ENCODE data around the gene FANCC.

FANCC gene

GRCh38 chr9:95192631-95193030 lies 124.9 kb downstream of the FANCC start:
- ChIA-PET POLR2A (no interaction called here), CTCF (no interaction called here)
- DNase-seq (ENCODE audit: extremely low spot score) = no peak
- TF ChIP-seq ZNF384 (IDR thresholded peaks at IDR 0.05) = no peak
- TF ChIP-seq SP1 (IDR thresholded peaks at IDR 0.05) = no peak
- TF ChIP-seq CTBP1 (IDR thresholded peaks at IDR 0.05; ENCODE audit: borderline replicate concordance) = no peak
- TF ChIP-seq SUZ12 (IDR thresholded peaks at IDR 0.05) = no peak
- no peak for TF ChIP-seq BHLHE40 (IDR thresholded peaks at IDR 0.05; ENCODE audit: borderline replicate concordance)
- no peak for TF ChIP-seq LEF1 (IDR thresholded peaks at IDR 0.05; ENCODE audit: borderline replicate concordance)
- no peak for TF ChIP-seq FOXA1 (IDR thresholded peaks at IDR 0.05)
- TF ChIP-seq FOXM1 (IDR thresholded peaks at IDR 0.05; ENCODE audit: borderline replicate concordance) = no peak
- TF ChIP-seq ELF4 (IDR thresholded peaks at IDR 0.05) = no peak
- TF ChIP-seq, protein P1, sequence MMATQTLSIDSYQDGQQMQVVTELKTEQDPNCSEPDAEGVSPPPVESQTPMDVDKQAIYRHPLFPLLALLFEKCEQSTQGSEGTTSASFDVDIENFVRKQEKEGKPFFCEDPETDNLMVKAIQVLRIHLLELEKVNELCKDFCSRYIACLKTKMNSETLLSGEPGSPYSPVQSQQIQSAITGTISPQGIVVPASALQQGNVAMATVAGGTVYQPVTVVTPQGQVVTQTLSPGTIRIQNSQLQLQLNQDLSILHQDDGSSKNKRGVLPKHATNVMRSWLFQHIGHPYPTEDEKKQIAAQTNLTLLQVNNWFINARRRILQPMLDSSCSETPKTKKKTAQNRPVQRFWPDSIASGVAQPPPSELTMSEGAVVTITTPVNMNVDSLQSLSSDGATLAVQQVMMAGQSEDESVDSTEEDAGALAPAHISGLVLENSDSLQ (IDR thresholded peaks at IDR 0.05) = no peak
- TF ChIP-seq L3MBTL2 (conservative IDR thresholded peaks at IDR 0.05) = no peak
- no peak for TF ChIP-seq TARDBP (IDR thresholded peaks at IDR 0.05)

GRCh38 chr9:95190413-95190812 lies 127.1 kb downstream of the FANCC start:
- TF ChIP-seq ARNT (IDR thresholded peaks at IDR 0.05) (no peak), TARDBP (IDR thresholded peaks at IDR 0.05) (no peak), FOXA1 (IDR thresholded peaks at IDR 0.05) (no peak), NFRKB (IDR thresholded peaks at IDR 0.05) (no peak), HDGF (IDR thresholded peaks at IDR 0.05; ENCODE audit: borderline replicate concordance) (no peak), L3MBTL2 (conservative IDR thresholded peaks at IDR 0.05) (no peak), ELF4 (IDR thresholded peaks at IDR 0.05) (no peak), FOXK2 (IDR thresholded peaks at IDR 0.05) (no peak), SUZ12 (IDR thresholded peaks at IDR 0.05) (no peak), BHLHE40 (IDR thresholded peaks at IDR 0.05; ENCODE audit: borderline replicate concordance) (no peak), CTBP1 (IDR thresholded peaks at IDR 0.05; ENCODE audit: borderline replicate concordance) (no peak)
- TF ChIP-seq, protein P1 (IDR thresholded peaks at IDR 0.05) = no peak
- no peak for DNase-seq (ENCODE audit: extremely low spot score)
- ChIA-PET POLR2A (no interaction called here), CTCF (interaction anchor here (1.5 kb wide), 1 partner anchor 10 kb away, joined by 4 read pairs; no protein-coding TSS in a partner anchor)

DNA sequence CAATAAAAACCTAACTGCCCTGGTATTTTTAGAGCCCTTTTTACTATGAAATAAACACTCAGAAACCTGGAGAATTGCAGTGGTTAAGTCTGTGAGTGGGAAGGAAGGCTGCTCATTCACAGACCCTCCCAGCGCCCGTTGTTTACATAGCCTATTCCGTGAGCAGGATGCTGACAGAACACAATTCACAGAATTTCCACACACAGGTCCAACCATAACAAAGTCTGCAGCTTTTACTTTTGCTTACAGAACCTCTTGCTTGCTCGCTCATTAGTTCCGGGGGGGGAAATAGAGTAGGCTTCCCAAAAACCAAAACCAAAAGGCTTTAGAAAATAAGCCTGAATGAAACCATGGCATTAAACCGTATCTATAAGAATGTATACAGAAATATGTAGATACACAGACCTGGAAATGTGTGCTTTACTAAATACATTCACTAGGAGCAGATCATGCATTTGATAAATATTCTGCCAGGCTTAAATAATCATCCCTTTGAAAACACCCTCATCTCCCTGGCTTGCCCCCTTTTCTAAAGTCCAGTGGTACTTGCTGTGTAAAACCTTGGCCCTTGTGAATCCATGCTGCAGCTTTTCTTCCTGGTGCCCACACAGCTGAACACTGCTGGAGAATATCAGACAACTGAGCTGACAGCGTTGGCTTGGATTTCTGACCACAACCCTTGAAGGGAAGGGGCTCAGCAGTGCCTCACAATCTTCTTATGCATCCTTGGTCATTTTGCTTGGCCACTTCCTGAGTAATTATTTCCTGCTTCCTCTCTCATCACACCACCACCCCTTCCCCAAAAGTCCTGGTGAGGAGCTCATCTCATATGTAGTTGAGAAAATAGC lies 128.0 kb downstream of the FANCC start:
- CTCF ChIA-PET = interaction anchor here (0.7 to 1.5 kb wide), 2 partner anchors 10 to 346 kb away, joined by 3 to 4 read pairs; no protein-coding TSS in a partner anchor

GRCh38 chr9:95188459-95188858 lies 129.1 kb downstream of the FANCC start:
- TF ChIP-seq BHLHE40 (IDR thresholded peaks at IDR 0.05; ENCODE audit: borderline replicate concordance) (no peak), SUZ12 (IDR thresholded peaks at IDR 0.05) (no peak), ARNT (IDR thresholded peaks at IDR 0.05) (no peak), FOXK2 (IDR thresholded peaks at IDR 0.05) (no peak), CTBP1 (IDR thresholded peaks at IDR 0.05; ENCODE audit: borderline replicate concordance) (no peak), HDGF (IDR thresholded peaks at IDR 0.05; ENCODE audit: borderline replicate concordance) (no peak), ELF4 (IDR thresholded peaks at IDR 0.05) (no peak), FOXM1 (IDR thresholded peaks at IDR 0.05; ENCODE audit: borderline replicate concordance) (no peak), TARDBP (IDR thresholded peaks at IDR 0.05) (no peak), SP1 (IDR thresholded peaks at IDR 0.05) (no peak), ZNF384 (IDR thresholded peaks at IDR 0.05) (no peak), L3MBTL2 (conservative IDR thresholded peaks at IDR 0.05) (no peak), FOXA1 (IDR thresholded peaks at IDR 0.05) (no peak), NFRKB (IDR thresholded peaks at IDR 0.05) (no peak), LEF1 (IDR thresholded peaks at IDR 0.05; ENCODE audit: borderline replicate concordance) (no peak)
- TF ChIP-seq, protein P1 (IDR thresholded peaks at IDR 0.05) = no peak
- POLR2A ChIA-PET = no interaction called here
- CTCF ChIA-PET = no interaction called here
- no peak for DNase-seq (ENCODE audit: extremely low spot score)

More for the DNA sequence above, 128.0 kb downstream of the FANCC start:
- POLR2A ChIA-PET = no interaction called here
- TF ChIP-seq HDGF (IDR thresholded peaks at IDR 0.05; ENCODE audit: borderline replicate concordance) (no peak), SUZ12 (IDR thresholded peaks at IDR 0.05) (no peak), FOXK2 (IDR thresholded peaks at IDR 0.05) (no peak), ZNF384 (IDR thresholded peaks at IDR 0.05) (no peak), NFRKB (IDR thresholded peaks at IDR 0.05) (no peak), BHLHE40 (IDR thresholded peaks at IDR 0.05; ENCODE audit: borderline replicate concordance) (no peak), ELF4 (IDR thresholded peaks at IDR 0.05) (no peak), SP1 (IDR thresholded peaks at IDR 0.05) (no peak), LEF1 (IDR thresholded peaks at IDR 0.05; ENCODE audit: borderline replicate concordance) (no peak), TARDBP (IDR thresholded peaks at IDR 0.05) (no peak), L3MBTL2 (conservative IDR thresholded peaks at IDR 0.05) (no peak), CTBP1 (IDR thresholded peaks at IDR 0.05; ENCODE audit: borderline replicate concordance) (no peak), ARNT (IDR thresholded peaks at IDR 0.05) (no peak), FOXA1 (IDR thresholded peaks at IDR 0.05) (no peak), FOXM1 (IDR thresholded peaks at IDR 0.05; ENCODE audit: borderline replicate concordance) (no peak)
- TF ChIP-seq, protein P1 (IDR thresholded peaks at IDR 0.05) = no peak
- DNase-seq (ENCODE audit: extremely low spot score) = no peak

- POLR2A ChIA-PET = no interaction called here
- TF ChIP-seq HDGF (IDR thresholded peaks at IDR 0.05; ENCODE audit: borderline replicate concordance) (no peak), ARNT (IDR thresholded peaks at IDR 0.05) (no peak), CTBP1 (IDR thresholded peaks at IDR 0.05; ENCODE audit: borderline replicate concordance) (no peak), TARDBP (IDR thresholded peaks at IDR 0.05) (no peak), L3MBTL2 (conservative IDR thresholded peaks at IDR 0.05) (no peak), LEF1 (IDR thresholded peaks at IDR 0.05; ENCODE audit: borderline replicate concordance) (no peak), BHLHE40 (IDR thresholded peaks at IDR 0.05; ENCODE audit: borderline replicate concordance) (no peak), SUZ12 (IDR thresholded peaks at IDR 0.05) (no peak), ELF4 (IDR thresholded peaks at IDR 0.05) (no peak), SP1 (IDR thresholded peaks at IDR 0.05) (no peak), FOXM1 (IDR thresholded peaks at IDR 0.05; ENCODE audit: borderline replicate concordance) (no peak), FOXA1 (IDR thresholded peaks at IDR 0.05) (no peak), NFRKB (IDR thresholded peaks at IDR 0.05) (no peak), ZNF384 (IDR thresholded peaks at IDR 0.05) (no peak), FOXK2 (IDR thresholded peaks at IDR 0.05) (no peak)
- TF ChIP-seq, protein P1 (IDR thresholded peaks at IDR 0.05) = no peak
- no peak for DNase-seq (ENCODE audit: extremely low spot score)
- CTCF ChIA-PET = no interaction called here
These were observed 131.6 kb downstream of the FANCC start for GRCh38 chr9:95185956-95186355.

Data from HEK293T (cell line).